Bone marrow (tissue), 2 donors: ENCODE data around the gene KRT82.
"Not testable (repeated sequence)": the region's sequence is repeated elsewhere in the genome, so short reads cannot be mapped to it uniquely, and the experiment has no call there.

ENCODE experiments used
- DNase-seq, 2 donors: peaks; one replicate each; lab custom pipeline; 2025; lab: John Stamatoyannopoulos, UW

Gene KRT82

DNA sequence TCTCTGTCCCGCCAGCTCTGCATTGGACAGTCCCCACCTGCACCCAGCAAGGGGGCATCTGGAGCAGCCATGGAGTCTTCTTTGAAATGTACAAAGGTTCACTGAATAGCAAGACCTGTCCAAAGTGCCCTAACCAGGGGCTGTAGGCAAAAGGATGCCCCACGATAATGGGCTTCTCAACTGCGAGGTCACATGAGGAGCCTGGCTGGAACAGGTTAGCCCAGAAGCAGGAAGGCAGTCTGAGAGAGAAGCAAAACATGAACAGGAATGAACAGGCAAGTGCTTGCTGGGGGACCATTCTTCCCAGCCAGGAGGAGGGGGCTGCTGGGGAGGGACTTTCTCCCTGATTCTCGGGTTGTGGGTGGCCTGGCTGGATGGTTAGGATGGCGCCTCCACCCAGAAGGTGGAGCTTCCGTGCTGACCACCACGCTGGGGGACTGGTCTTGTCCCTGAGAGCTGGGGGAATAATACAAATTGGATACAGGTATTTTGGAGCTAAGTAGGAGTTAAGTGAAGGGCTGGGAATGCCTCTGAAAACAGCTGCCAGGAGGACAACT, 46.0 kb downstream of the KRT82 start:
- no peak for DNase-seq

DNA sequence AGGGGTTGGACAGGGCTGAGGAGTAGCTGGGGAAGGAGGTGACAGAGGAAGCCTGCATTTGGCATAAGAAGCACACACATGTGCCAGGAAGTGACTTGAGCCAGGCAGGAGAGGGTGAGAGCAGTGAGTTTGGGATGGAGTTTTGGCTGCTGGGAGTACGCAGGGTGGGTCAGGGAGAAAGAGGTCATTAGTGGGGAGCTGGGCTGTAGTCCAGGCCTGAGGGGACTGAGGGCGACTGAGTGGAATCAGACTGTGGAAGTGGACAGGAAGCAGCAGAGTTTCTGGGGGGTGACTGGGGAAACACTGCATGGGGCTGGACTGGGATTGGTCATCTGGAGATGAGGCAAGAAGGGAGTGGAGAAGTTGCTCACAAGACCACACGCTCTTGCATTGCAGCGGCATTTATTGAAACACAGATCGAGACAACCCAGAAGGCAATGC, 46.5 kb downstream of the KRT82 start:
- no peak for DNase-seq

DNA sequence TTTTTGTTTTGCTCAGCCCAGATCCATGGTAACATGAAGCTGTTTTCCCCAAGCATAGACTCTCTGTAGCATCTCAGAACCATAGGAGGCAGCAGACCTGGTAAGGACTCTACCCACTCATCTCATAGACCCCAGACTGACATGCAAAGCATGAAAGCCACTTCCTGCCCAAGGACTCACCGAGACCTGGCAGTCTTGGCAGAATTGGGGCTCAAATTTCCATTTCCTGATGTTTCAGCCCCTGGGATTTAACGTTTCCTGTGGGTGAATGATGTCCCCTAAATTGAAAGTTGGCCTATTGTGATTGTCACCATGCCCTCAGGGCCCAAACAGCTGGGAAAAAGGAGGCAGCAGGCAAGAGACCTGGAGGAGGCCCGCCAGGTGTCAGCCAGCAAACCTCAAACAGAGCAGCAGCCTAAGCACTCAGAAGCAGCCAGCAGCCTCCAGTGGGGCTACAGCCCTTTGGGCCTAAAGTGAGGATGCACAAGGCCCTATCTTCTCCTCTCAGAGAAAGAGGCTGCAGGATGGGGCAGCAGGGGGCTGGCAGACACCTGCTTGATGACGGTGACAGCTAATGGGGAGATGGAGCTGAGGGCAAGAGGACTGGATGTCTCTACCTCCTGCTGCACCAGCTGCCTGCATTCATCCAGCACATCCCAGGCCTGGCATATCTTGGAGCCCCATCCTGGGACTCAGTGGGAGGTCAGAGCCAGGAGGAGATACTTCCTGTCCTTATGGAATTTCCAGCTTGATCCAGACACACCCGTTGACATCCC, 47.4 kb downstream of the KRT82 start:
- DNase-seq: no peak

DNA sequence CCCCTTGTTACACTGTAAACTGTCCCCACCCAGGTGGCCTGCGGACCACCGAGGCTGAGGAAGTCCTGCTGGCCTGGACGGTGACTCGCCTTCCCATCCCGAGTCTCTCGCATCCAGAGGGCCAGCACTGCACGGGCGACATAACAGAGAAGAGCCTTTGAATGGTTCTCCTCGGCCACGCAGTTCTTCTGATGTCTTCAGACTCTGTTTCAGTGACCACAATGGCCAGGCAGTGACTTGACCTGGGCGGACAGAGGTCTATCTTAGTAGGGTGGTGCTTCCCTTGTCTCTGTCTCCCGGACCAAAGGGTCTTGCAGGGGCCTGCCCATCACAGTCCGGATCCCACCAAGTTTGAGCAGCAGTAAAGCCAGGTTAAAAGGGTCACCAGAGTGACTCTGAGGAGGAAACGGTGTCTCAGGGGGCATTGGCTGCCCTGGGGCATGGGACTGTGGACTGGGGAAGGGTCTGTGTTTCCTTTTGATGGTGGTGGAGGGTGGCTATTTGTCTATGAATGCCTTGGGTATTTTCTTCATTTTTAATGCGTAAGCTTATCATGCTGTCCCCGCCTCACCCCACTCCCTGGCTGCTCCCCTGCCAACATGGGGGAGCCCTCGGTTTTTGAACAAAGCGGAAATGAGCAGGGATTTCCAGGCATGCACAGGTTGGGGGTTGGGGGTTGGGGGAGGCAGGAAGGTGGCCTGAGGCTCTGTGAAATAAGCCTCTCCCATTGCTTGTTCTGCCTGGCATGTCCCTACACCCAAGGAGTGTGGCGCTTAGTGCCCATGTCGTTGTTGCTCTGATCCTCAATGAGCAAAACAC, 49.2 kb downstream of the KRT82 start:
- no peak for DNase-seq

- no peak for DNase-seq
Observed at GRCh38 chr12:52356031-52356761, 49.9 kb downstream of the KRT82 start.

DNA sequence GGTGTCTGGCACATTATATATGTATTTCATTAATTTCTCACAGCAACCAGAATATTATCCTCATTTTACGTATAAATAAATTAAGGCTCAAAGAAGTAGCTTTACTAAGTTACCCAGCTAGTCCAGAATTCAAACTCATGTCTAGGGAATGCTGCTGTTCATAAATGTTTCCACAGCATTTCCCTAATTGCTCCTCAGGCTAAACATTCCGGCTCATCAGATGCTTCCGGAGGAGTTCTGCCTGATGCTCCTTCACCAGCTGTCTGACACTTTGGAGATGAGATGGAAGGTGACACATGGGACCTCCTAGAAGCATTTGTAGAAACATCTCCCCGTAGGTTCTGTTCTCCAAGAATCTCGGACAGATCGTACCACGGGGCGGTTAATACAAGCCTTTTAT, 51.0 kb downstream of the KRT82 start:
- DNase-seq: no peak

DNA sequence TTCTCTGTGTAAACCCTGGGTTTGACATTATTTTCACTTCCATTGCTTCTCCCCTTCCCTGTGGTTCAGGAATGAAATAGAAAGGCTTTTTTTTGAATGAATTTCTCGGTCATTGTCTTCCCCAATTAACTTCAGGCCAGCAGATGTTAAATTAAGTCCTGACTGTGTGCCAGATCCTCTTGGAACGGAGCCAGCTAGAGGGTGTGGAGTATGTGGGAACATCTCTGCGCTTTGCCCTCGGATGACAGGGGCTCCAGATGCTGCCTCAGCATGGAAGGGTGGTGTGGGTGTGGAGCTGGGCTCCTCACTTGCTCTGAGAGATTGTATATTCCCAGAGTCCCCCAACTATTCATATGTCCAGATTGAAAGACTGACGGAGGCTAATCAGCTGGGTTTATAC, 51.9 kb downstream of the KRT82 start:
- DNase-seq: no peak

GRCh38 chr12:52353766-52354165, 52.4 kb downstream of the KRT82 start:
- no peak for DNase-seq

GRCh38 chr12:52352951-52353350, 53.2 kb downstream of the KRT82 start:
- DNase-seq: no peak

DNA sequence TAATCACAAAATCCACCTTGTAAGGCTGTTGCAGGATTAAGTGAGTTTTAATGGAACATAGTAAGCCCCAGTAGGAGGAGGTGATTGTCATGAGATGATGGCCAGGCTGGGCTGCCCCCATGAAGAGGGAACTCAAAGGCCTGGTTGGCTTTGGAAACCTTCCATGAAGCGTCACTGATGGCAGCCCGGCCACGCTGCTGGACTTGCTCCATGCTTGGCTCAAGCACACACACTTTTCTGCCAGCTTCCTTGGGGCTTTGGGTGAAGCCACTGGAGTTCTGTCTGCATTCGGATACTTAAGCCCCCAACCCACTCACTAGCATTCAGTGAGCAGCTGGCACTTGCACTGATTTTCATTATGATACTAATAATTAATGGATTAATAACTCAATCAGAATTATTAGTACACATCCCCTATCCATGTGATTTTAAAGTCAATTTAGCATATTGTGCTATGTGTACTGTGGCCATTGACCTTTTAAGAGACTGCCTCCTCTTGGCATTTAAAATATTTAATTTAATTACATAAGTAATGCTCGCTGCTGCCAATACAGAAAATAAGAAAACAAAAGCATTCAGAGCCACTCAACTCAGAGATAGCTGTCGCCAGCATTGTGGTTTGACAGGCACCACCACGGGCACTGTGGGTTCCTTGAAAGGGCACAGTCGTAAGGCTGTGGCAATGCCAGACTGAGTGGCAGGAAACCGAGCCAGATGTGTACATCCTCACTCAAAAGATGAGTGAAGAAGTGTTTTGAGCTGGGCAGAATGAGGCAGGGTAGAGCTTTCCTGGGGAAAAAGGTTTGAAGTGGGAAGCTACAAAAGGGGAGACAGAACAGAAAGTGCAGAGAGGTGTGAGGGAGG, 54.7 kb downstream of the KRT82 start:
- no peak for DNase-seq

GRCh38 chr12:52350786-52351185, 55.3 kb downstream of the KRT82 start:
- no peak for DNase-seq

- no peak for DNase-seq
Observed at GRCh38 chr12:52350021-52350620, 56.0 kb downstream of the KRT82 start.

DNA sequence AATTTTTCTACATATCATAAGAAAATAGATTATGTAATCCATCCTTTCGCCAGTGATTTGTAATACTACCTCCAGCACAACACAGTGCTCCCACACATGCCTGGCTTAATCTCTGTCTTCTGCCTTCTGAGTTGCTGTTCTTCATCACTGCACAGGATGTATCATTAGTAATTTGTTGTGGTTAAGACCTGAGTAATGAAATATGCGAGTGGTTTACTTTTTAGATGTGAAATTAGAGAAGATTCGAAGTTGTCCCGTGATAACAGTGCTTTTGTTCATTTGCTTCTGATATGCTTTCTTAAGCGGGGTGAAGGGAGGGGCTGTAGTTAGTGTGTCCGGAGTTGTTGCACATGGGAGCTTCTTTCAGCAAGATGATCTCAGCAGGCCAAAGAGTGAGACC, 56.9 kb downstream of the KRT82 start:
- no peak for DNase-seq

DNA sequence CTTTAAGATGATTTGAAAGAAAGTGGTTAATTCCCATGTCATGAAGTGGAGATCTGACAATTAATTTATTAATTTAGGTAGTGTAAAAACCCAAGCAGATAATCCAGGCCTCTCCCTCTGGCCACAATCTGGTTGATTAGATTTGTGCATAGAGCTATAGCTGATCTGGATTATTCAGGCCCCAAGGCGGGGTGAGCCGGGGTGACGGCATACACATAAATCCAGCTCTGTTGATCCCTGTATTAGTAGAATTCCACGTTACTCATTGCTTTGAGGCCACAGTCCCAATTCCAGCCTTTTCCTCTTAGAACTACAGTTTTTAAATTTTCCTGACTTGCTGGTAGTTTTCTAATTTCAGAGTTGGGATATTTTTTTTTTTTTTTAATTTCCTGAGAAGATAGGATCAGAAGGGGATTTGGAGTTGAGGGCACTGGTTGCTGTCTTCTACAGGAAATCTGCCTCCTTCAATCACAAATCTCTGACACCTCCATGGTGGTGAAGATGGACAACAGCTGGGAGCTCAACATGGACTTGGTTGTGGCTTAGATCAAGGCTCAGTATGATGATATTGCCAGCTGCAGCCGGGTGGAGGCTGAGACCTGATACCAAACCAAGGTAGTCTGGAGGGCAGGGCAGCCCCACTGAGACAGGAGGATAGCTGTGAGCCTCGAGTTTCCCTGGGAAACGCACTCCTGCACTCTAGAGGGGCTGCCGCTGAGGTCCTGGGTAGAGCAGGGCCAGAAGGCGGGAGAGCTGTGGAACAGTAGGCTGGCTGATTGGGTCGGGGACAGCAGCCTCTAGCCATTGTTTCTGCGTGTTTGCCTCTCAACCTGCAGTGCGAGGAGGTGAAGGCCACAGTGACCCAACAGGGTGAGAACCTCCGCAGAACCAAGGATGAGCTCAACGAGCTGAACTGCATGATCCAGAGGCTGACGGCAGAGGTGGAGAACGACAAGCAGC, 58.3 kb downstream of the KRT82 start:
- DNase-seq: no peak

DNA sequence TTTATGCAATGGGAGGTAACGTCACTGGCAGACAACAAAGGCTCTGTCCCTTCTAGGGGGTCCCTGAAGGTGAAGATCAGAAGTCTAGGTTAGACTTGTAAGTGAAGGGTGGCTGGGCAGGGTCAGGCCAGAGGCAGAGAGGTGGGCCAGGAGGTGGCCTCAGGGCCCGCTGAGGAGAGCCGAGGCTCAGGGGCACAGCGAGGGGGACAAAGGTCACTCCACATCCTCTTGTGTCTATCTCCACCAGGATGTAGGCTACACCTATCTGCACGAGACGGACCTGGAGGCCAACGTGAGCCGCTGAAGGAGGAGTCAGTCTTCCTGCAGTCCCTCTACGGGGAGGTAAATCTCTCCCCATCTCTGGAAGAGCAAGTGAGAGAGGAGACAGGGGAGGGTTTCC, 59.1 kb downstream of the KRT82 start:
- DNase-seq: no peak

DNA sequence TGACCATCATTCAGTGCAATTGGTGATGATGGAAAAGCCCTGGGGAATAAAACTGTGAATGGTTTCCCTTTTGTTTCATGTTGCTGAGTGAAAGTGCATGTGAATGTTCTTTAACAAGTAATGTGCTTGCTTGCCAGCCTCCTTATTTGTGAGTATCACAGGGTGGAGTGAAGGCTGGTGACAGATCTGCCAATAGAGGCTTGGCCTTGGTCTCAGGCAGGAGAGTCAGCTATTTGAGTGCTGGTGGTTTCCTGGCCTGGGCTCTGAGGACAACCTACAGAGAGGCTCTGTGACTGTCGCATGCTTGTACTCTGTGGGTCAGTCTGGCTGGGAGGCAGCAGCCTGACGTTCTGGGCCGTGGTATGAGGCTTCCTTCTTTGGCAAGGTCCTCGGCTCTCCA, 59.5 kb downstream of the KRT82 start:
- DNase-seq: no peak

- DNase-seq: not testable (repeated sequence)
Observed at GRCh38 chr12:52345041-52345440, 61.1 kb downstream of the KRT82 start.

- DNase-seq: no peak
Observed at GRCh38 chr12:52344111-52344510, 62.0 kb downstream of the KRT82 start.
